ENCODE data around the gene GM2A.

The GM2A gene

GRCh38 chr5:151275803-151276202 is 22.8 kb downstream of the GM2A start:
- Histone ChIP-seq H3K4me2 (no peak overlapping the region), H3K27me3 (ENCODE audit: insufficient read depth, low read depth) (no peaks in the 10 kb centered on the region), H3K27ac (no peak overlapping the region), H3K79me2 (ENCODE audit: insufficient read depth, low read depth) (no peaks in the 10 kb centered on the region), H3K9ac (no peak overlapping the region), H3K36me3 (ENCODE audit: insufficient read depth) (no peaks in the 10 kb centered on the region), H2AFZ (ENCODE audit: low read depth) (no peak overlapping the region), H4K20me1 (ENCODE audit: insufficient read depth) (no peaks in the 10 kb centered on the region), H3K4me1 (ENCODE audit: low read depth, poor library complexity, severe bottlenecking) (no peaks in the 10 kb centered on the region), H3K4me3 (IDR thresholded peaks at IDR 0.05; ENCODE audit: insufficient read depth, low read depth, low read length) (no peak overlapping the region)
- TF ChIP-seq CTCF (conservative IDR thresholded peaks at IDR 0.05; ENCODE audit: low read depth, low read length) = no peak

GRCh38 chr5:151278845-151279244 is 25.9 kb downstream of the GM2A start:
- Histone ChIP-seq H3K36me3 (ENCODE audit: insufficient read depth) (no peaks in the 10 kb centered on the region), H3K4me3 (IDR thresholded peaks at IDR 0.05; ENCODE audit: insufficient read depth, low read depth, low read length) (no peak overlapping the region), H3K4me1 (ENCODE audit: low read depth, poor library complexity, severe bottlenecking) (no peaks in the 10 kb centered on the region), H3K9ac (no peak overlapping the region), H3K27me3 (ENCODE audit: insufficient read depth, low read depth) (no peaks in the 10 kb centered on the region), H4K20me1 (ENCODE audit: insufficient read depth) (no peaks in the 10 kb centered on the region), H2AFZ (ENCODE audit: low read depth) (no peak overlapping the region), H3K79me2 (ENCODE audit: insufficient read depth, low read depth) (no peaks in the 10 kb centered on the region), H3K27ac (no peak overlapping the region), H3K4me2 (no peak overlapping the region)
- no peak for TF ChIP-seq CTCF (conservative IDR thresholded peaks at IDR 0.05; ENCODE audit: low read depth, low read length)

- no peak overlapping the region for H3K4me2 ChIP-seq
- H3K27me3 ChIP-seq (ENCODE audit: insufficient read depth, low read depth) = no peaks in the 10 kb centered on the region
- H3K4me3 ChIP-seq (IDR thresholded peaks at IDR 0.05; ENCODE audit: insufficient read depth, low read depth, low read length) = no peak overlapping the region
- no peak overlapping the region for H3K27ac ChIP-seq
- H2AFZ ChIP-seq (ENCODE audit: low read depth) = no peak overlapping the region
- H4K20me1 ChIP-seq (ENCODE audit: insufficient read depth) = no peaks in the 10 kb centered on the region
- H3K4me1 ChIP-seq (ENCODE audit: low read depth, poor library complexity, severe bottlenecking) = no peaks in the 10 kb centered on the region
- no peaks in the 10 kb centered on the region for H3K79me2 ChIP-seq (ENCODE audit: insufficient read depth, low read depth)
- no peak overlapping the region for H3K9ac ChIP-seq
- H3K36me3 ChIP-seq (ENCODE audit: insufficient read depth) = no peaks in the 10 kb centered on the region
- TF ChIP-seq CTCF (conservative IDR thresholded peaks at IDR 0.05; ENCODE audit: low read depth, low read length) = no peak
Observed at GRCh38 chr5:151280443-151280842, 27.5 kb downstream of the GM2A start.

- Histone ChIP-seq H3K9ac (no peak overlapping the region), H3K27ac (no peak overlapping the region), H3K36me3 (ENCODE audit: insufficient read depth) (no peaks in the 10 kb centered on the region), H3K79me2 (ENCODE audit: insufficient read depth, low read depth) (no peaks in the 10 kb centered on the region), H3K4me3 (IDR thresholded peaks at IDR 0.05; ENCODE audit: insufficient read depth, low read depth, low read length) (no peak overlapping the region), H3K4me1 (ENCODE audit: low read depth, poor library complexity, severe bottlenecking) (no peaks in the 10 kb centered on the region), H3K4me2 (no peak overlapping the region), H3K27me3 (ENCODE audit: insufficient read depth, low read depth) (no peaks in the 10 kb centered on the region), H2AFZ (ENCODE audit: low read depth) (no peak overlapping the region), H4K20me1 (ENCODE audit: insufficient read depth) (no peaks in the 10 kb centered on the region)
- no peak for TF ChIP-seq CTCF (conservative IDR thresholded peaks at IDR 0.05; ENCODE audit: low read depth, low read length)
Observed at GRCh38 chr5:151281001-151281639, 28.1 kb downstream of the GM2A start.

All from KMS-11 (cell line).